Mesenteric fat pad (tissue), 1 donor: ENCODE data around the gene EXOC1. TPM values are rescaled to one million over a fixed set of nuclear protein-coding genes. Genes with fewer than 3 reads are reported as not detected.

Experiments used
- DNase-seq: peaks from one replicate; pipeline ENCODE4 v3.0.0-alpha.2; 2020; ENCODE audit warnings: low spot score
- total RNA-seq: library from RNA; stranded (reverse); fragmentation: NEBNext Ultra II Directional; extraction: Animal tissue kit (Norgen Biotek cat#: 25700); gene quantifications from one replicate; pipeline ENCODE4 v1.2.1, GENCODE V29; 2021
- donor health status: DM: yes; HTN: yes; CAD: no.

The EXOC1 gene
- total RNA-seq, 1 donor from 2014 or later: 35.0 TPM

- no peak for DNase-seq
These were observed 96.0 kb downstream of the EXOC1 start for GRCh38 chr4:55949482-55949802.

DNA sequence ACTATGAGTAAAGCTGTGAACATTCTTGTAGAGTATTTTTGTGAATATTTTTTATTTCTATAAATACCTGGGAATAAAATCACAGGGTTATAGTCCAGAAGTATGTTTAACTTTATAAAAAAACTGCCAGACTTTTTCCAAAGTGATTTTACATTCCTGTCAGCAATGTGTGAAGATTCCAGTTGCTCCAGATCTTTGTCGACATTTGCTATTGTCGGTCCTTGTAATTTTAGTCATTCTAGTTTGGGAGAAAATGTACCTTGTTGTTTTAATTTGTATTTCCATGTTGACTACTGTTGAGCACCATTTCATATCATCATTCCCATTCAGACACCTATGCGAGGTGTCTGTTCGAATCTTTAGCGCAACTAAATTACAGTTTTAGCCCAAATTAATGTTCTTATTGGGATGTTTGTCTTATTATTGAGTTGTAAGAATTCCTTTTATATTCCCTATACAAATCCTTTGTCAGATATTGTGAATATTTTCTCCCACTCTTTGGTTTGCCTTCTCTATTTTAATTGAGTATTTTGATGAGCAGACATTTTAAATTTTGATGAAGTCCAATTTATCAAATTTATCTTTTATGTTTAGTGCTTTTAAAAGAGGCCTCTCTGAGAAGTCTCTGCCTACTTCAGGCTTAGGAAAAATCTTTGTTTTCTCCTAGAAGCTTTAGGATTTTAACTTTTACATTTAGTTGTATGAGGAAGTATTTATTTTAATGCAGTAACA lies 97.9 kb downstream of the EXOC1 start:
- DNase-seq: no peak

Other genes with a start within 250 kb of the EXOC1 start
- gene NMU, start 217.3 kb upstream of the EXOC1 start, total RNA-seq: not detected
- gene EXOC1L, start 33.9 kb upstream of the EXOC1 start, total RNA-seq: not detected
- gene CEP135, start 95.3 kb downstream of the EXOC1 start, total RNA-seq: 6.3 TPM